Measurements from ENCODE around the gene HOMEZ. TPM values are rescaled to one million over a fixed set of nuclear protein-coding genes. Genes with fewer than 3 reads are reported as not detected.

HOMEZ gene
- total RNA-seq, 3 donors from 2014 or later: 15.3 to 18.3 (median 17.3) TPM

DNA sequence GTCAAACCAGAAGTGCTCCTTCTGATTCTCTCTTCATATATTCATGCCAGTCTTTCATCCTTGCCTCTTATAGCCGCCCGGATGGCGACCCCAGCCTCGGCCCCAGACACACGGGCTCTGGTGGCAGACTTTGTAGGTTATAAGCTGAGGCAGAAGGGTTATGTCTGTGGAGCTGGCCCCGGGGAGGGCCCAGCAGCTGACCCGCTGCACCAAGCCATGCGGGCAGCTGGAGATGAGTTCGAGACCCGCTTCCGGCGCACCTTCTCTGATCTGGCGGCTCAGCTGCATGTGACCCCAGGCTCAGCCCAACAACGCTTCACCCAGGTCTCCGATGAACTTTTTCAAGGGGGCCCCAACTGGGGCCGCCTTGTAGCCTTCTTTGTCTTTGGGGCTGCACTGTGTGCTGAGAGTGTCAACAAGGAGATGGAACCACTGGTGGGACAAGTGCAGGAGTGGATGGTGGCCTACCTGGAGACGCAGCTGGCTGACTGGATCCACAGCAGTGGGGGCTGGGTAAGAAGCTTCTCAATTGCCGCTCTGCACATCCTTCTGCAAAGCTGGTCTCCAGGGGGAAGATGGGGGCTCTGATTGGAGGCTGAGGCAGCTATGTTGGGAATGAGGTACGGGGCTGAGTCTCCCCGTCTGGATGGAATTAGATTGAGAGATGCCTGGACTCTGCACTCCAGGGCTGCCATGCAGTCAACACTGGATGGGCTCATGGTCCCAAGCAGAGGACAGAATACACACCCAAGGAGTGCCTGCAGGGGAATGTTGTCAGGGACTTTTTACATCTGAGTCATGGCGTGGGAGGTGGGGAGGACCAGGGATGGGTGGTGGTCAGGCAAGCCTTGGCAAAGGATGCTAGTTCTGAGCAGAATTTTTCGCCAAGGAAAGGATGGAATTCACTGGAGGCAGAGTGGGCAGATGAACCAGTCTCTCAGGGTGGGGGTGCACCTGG is 22.0 kb upstream of the HOMEZ start:
- H3K4me3 ChIP-seq: no peak overlapping the region
- intact Hi-C loops (cut with DNase I, micrococcal nuclease): no loop called here
- H3K4me1 ChIP-seq (ENCODE audit: low read depth): peaks cover 35% of the 10 kb centered on the region
- no peak for ATAC-seq
- DNase-seq: no peak
- TF ChIP-seq, protein P1, sequence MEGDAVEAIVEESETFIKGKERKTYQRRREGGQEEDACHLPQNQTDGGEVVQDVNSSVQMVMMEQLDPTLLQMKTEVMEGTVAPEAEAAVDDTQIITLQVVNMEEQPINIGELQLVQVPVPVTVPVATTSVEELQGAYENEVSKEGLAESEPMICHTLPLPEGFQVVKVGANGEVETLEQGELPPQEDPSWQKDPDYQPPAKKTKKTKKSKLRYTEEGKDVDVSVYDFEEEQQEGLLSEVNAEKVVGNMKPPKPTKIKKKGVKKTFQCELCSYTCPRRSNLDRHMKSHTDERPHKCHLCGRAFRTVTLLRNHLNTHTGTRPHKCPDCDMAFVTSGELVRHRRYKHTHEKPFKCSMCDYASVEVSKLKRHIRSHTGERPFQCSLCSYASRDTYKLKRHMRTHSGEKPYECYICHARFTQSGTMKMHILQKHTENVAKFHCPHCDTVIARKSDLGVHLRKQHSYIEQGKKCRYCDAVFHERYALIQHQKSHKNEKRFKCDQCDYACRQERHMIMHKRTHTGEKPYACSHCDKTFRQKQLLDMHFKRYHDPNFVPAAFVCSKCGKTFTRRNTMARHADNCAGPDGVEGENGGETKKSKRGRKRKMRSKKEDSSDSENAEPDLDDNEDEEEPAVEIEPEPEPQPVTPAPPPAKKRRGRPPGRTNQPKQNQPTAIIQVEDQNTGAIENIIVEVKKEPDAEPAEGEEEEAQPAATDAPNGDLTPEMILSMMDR (IDR thresholded peaks at IDR 0.05): no peak
- no peaks in the 10 kb centered on the region for H3K9me3 ChIP-seq
- no peaks in the 10 kb centered on the region for H3K36me3 ChIP-seq (ENCODE audit: low read depth)

DNA sequence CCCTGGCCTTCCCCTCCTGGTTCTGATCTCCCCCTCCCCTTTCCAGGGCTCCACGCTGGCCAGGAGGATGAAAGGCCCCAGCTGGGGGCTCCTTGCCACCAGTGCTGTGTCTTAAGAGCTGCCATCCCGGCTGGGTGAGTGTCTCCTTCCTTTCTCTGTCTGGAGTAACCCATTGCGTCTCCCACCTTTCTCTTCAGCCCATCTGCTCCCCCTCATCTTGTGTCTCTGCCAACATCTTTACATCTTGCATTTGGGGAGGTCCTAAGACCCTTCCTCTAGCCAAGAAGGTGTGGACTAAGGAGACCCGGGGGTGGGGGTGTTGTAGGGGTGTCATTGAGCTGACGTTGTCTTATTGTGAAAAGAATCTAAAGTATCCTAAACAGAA is 21.2 kb upstream of the HOMEZ start:
- Histone ChIP-seq H3K4me1 (ENCODE audit: low read depth) (peaks cover 38% of the 10 kb centered on the region), H3K9me3 (no peaks in the 10 kb centered on the region), H3K36me3 (ENCODE audit: low read depth) (no peaks in the 10 kb centered on the region), H3K4me3 (peak overlapping the region; percentile 47)
- DNase-seq (no peak), ATAC-seq (peak; percentile 0)
- TF ChIP-seq, protein P1 (IDR thresholded peaks at IDR 0.05): no peak
- intact Hi-C loops (cut with DNase I, micrococcal nuclease): no loop called here

GRCh38 chr14:23306412-23307145 is 20.6 kb upstream of the HOMEZ start, which contains the start of gene BCL2L2:
BCL2L2 (plus strand) TSS chr14:23306833; CDS start chr14:23307768, 935 bp downstream.
- intact Hi-C loops (cut with DNase I, micrococcal nuclease): no loop called here
- TF ChIP-seq, protein P1 (IDR thresholded peaks at IDR 0.05): no peak
- H3K4me1 ChIP-seq (ENCODE audit: low read depth): peaks cover 38% of the 10 kb centered on the region
- H3K4me3 ChIP-seq: peak within 1 kb of the TSS; percentile 47
- H3K9me3 ChIP-seq: no peaks in the 10 kb centered on the region
- H3K36me3 ChIP-seq (ENCODE audit: low read depth): no peaks in the 10 kb centered on the region
- DNase-seq (peak; percentile 94 to 96 (median 94)), ATAC-seq (peak; percentile 78)

- intact Hi-C loops (cut with DNase I, micrococcal nuclease): no loop called here
- TF ChIP-seq, protein P1 (IDR thresholded peaks at IDR 0.05): no peak
- Histone ChIP-seq H3K36me3 (ENCODE audit: low read depth) (no peaks in the 10 kb centered on the region), H3K4me1 (ENCODE audit: low read depth) (peaks cover 35% of the 10 kb centered on the region), H3K4me3 (peak within 1 kb of the TSS; percentile 31), H3K9me3 (no peaks in the 10 kb centered on the region)
- peak; percentile 81 to 95 (median 85) for DNase-seq
- ATAC-seq: peak; percentile 52
These were observed 16.6 kb upstream of the HOMEZ start, which contains the start of gene PPP1R3E for GRCh38 chr14:23302290-23303225. PPP1R3E (minus strand) TSS chr14:23302859; CDS start chr14:23302576, 283 bp downstream.

DNA sequence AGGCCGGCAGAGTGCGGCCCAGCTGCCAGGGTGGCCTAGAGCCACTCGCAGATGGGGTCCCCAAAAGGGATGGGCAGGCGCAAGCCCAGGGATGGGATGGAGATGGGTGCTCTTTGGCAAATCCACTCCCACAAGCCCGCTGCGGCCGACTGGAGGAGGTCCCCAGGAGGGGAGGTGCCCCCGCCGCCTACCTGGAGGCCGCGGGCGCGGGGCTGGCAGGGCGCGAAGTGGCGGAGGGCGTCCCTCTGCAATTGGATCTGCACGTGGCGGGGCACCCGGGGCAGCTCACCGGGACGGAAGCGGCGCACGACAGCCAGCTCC is 16.0 kb upstream of the HOMEZ start:
- H3K36me3 ChIP-seq (ENCODE audit: low read depth): no peaks in the 10 kb centered on the region
- DNase-seq: no peak
- peak; percentile 21 for ATAC-seq
- peaks cover 32% of the 10 kb centered on the region for H3K4me1 ChIP-seq (ENCODE audit: low read depth)
- H3K9me3 ChIP-seq: no peaks in the 10 kb centered on the region
- intact Hi-C loops (cut with DNase I, micrococcal nuclease): no loop called here
- TF ChIP-seq, protein P1 (IDR thresholded peaks at IDR 0.05): no peak
- peak overlapping the region; percentile 31 for H3K4me3 ChIP-seq
